Stimulated activated naive B cell treated with anti-CD40 and anti-IgM and Interleukin-4, amounts not matched to agents 10 μg/mL and 1 μg/mL and 100 μg/mL, for 72 hours (primary cell): ENCODE measurements around the gene KIF19.
A peak's percentile ranks its signal among the peaks of the same experiment; 100 is the strongest.

ENCODE experiments used
- ATAC-seq, 2 donors: fragments of 150-1000 bp; cut with Tn5 transposase; replicated peaks; 2 replicates each; pipeline ENCODE4 v1.10.0; 2021; ENCODE audit warnings: moderate library complexity in 1 of 2
- DNase-seq: peaks from one replicate; pipeline ENCODE4 v3.0.0; 2021
- H3K27ac Mint-ChIP-seq: one replicate; pipeline ENCODE4 v1.8.0; 2022; ENCODE audit warnings: mild to moderate bottlenecking, mixed read lengths
- H3K27me3 Mint-ChIP-seq, 2 donors: one replicate each; pipeline ENCODE4 v1.8.0; 2022; ENCODE audit warnings: mixed read lengths in 2 of 2
- H3K36me3 Mint-ChIP-seq, 2 donors: one replicate each; pipeline ENCODE4 v1.8.0; 2022; ENCODE audit warnings: mixed read lengths in 2 of 2, mild to moderate bottlenecking in 1 of 2
- H3K4me1 Mint-ChIP-seq, 2 donors: one replicate each; pipeline ENCODE4 v1.8.0; 2022; ENCODE audit warnings: mixed read lengths in 2 of 2, mild to moderate bottlenecking in 1 of 2
- H3K4me3 Mint-ChIP-seq, 2 donors: one replicate each; pipeline ENCODE4 v1.8.0; 2022; ENCODE audit warnings: mild to moderate bottlenecking in 2 of 2, mixed read lengths in 2 of 2, moderate library complexity in 1 of 2
- H3K9me3 Mint-ChIP-seq, 2 donors: one replicate each; pipeline ENCODE4 v1.8.0; 2022; ENCODE audit warnings: mixed read lengths in 2 of 2, mild to moderate bottlenecking in 1 of 2

The KIF19 gene

GRCh38 chr17:74389084-74389753 lies 63.2 kb downstream of the KIF19 start:
- Mint-ChIP-seq H3K27me3 (peaks cover 23 to 54% of the 10 kb centered on the region in 2 donors), H3K9me3 (peaks cover 0 to 1% of the 10 kb centered on the region in 2 donors), H3K4me3 (no peak overlapping the region), H3K4me1 (peaks cover 3 to 10% of the 10 kb centered on the region in 2 donors), H3K36me3 (peaks cover 0 to 1% of the 10 kb centered on the region in 2 donors), H3K27ac (no peak overlapping the region)
- no peak for DNase-seq
- no peak for ATAC-seq

DNA sequence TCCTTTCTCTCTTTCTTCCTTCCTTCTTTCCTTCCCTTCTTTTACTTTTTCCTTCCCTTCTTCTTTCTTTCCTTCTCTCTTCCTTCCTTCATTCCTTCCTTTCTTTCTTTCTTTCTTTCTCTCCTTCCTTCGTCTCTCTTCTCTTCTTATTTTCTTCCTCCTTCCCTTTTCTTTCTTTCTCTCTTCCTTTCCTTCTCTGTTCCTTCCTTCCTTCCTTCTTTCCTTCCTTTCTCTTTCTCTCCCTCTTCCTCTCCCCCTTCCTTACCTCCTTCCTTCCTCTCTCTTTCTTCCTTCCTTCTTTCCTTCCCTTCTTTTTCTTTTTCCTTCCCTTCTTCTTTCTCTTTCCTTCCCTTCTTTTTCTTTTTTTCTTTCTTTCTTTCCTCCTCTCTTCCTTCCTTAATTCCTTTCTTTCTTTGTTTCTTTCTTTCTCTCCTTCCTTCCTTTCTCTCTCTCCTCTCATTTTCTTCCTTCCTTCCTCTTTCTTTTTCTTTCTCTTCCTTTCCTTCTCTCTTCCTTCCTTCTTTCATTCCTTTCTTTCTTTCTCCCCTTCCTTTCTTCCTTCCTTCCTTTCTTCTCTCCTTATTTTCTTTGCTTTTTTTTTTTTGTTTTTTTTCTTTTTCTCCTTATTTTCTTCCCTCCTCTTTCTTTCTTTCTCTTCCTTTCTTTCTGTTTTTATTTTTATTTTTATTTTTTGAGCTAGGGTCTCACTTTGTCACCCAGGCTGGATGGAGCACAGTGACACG lies 64.1 kb downstream of the KIF19 start:
- H3K9me3 Mint-ChIP-seq: peaks cover 0 to 1% of the 10 kb centered on the region in 2 donors
- no peak for ATAC-seq
- H3K27me3 Mint-ChIP-seq: peaks cover 15 to 45% of the 10 kb centered on the region in 2 donors
- peaks cover 3 to 10% of the 10 kb centered on the region in 2 donors for H3K4me1 Mint-ChIP-seq
- H3K4me3 Mint-ChIP-seq: no peak overlapping the region
- H3K27ac Mint-ChIP-seq: no peak overlapping the region
- DNase-seq: no peak
- H3K36me3 Mint-ChIP-seq: peaks cover 0 to 1% of the 10 kb centered on the region in 2 donors

DNA sequence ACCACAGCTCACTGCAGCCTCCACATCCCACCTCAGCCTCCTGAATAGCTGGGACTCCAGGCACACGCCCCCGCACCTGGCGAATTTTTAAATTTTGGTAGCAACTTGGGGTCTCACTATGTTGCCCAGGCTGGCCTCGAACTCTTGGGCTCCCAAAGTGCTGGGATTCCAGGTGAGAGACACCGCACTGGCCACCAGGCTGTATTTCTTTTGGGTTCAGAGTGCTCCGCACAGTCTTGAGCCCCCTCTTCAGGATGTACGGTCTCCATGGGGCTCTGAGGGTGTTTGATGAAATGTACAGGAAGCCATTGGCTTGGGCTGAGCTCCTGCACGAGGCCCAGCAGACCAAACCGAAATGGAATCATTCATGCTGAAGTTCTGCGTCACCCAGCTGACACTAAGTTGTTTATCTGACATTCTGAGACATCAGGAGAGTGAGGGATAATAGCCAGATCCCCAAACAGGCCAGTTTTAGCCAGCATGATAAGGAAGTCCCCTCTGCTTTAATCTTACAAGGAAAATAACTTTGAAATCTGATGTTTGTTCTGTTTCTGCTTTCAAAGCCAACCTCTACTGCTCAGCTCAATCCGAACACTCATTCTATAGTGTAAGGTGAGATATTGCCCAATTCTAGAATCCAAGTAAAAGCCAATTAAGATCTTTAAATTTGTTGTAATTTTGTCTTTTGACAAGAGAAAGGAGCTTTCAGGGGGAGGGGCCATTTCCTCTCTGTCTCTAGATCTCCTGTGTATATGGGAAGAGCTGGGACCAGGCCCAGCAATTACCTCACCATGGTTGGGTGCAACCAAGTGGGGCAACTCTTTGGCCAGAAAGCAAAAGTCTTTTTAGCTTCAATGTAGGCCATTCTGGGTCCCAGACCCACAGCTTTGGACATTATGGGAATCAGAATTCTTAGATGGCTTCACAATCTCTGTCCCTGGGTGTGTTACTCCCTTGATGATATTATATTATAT lies 64.9 kb downstream of the KIF19 start:
- Mint-ChIP-seq H3K9me3 (no peaks in the 10 kb centered on the region), H3K4me1 (peaks cover 3 to 10% of the 10 kb centered on the region in 2 donors), H3K27ac (no peak overlapping the region), H3K4me3 (no peak overlapping the region), H3K36me3 (no peaks in the 10 kb centered on the region), H3K27me3 (peaks cover 15 to 39% of the 10 kb centered on the region in 2 donors)
- DNase-seq (no peak), ATAC-seq (no peak)

DNA sequence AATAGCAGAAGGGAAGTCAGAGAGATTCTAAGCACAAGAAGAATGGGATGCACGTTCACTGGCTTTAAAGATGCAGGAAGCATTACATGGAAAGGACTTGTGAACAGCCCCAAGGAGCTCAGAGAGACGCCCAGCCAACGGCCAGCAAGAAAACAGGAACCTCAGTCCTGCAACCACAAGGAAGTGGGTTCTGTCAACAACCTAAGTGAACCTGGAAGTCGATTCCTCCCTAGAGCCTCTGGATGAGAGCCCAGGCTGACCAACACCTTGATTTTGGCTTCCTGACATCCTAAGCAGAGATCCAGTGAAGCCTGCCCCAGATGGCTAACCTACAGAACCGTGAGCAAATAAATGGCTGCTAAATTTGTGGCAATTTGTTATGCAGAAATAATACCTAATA lies 65.7 kb downstream of the KIF19 start:
- Mint-ChIP-seq H3K4me3 (no peak overlapping the region), H3K36me3 (no peaks in the 10 kb centered on the region), H3K27me3 (peaks cover 15 to 33% of the 10 kb centered on the region in 2 donors), H3K9me3 (no peaks in the 10 kb centered on the region), H3K4me1 (peaks cover 3 to 10% of the 10 kb centered on the region in 2 donors), H3K27ac (no peak overlapping the region)
- ATAC-seq: no peak
- no peak for DNase-seq

GRCh38 chr17:74392848-74393247 lies 66.8 kb downstream of the KIF19 start:
- no peak for ATAC-seq
- peaks cover 19 to 28% of the 10 kb centered on the region in 2 donors for H3K27me3 Mint-ChIP-seq
- no peak overlapping the region for H3K4me3 Mint-ChIP-seq
- no peak for DNase-seq
- no peak overlapping the region for H3K27ac Mint-ChIP-seq
- no peaks in the 10 kb centered on the region for H3K36me3 Mint-ChIP-seq
- no peaks in the 10 kb centered on the region for H3K9me3 Mint-ChIP-seq
- H3K4me1 Mint-ChIP-seq: peaks cover 3 to 10% of the 10 kb centered on the region in 2 donors

GRCh38 chr17:74393346-74393942 lies 67.4 kb downstream of the KIF19 start:
- H3K27me3 Mint-ChIP-seq: peaks cover 19 to 28% of the 10 kb centered on the region in 2 donors
- H3K4me3 Mint-ChIP-seq: no peak overlapping the region
- DNase-seq (no peak), ATAC-seq (no peak)
- no peaks in the 10 kb centered on the region for H3K36me3 Mint-ChIP-seq
- peaks cover 3 to 10% of the 10 kb centered on the region in 2 donors for H3K4me1 Mint-ChIP-seq
- no peaks in the 10 kb centered on the region for H3K9me3 Mint-ChIP-seq
- H3K27ac Mint-ChIP-seq: no peak overlapping the region

DNA sequence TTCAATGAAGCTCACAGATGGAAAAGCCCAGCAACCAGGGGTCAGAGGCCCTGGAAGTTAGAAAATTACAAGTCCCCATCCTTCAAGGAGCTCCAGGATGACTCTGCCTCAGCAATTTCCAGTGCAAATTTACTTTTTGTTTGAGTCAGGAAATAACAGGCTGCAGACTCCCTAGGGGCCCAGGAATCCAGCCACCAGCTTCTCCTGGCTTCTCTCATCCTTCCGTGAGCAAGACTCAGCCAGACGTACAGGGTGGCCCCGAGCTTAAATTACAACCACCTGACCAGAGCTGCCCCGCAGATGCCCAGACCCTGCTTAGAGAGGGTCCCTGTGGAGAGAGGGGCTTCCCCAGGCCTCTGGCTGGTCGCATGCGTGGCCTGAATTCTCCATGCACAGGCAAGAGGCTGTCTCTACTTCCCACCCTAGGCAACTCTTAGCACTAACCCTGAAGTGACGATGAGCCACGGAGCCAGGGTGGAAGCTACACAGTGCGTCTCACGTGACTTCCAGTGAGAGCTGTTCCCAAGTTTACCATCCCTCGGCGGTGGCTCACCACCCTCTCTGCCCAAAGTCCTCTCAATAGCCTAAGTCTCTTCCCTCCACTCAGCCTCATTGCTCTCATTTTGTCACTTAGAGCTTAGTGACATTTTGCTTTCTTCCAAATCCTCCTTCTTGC lies 68.4 kb downstream of the KIF19 start:
- H3K4me3 Mint-ChIP-seq: no peak overlapping the region
- H3K27ac Mint-ChIP-seq: no peak overlapping the region
- no peak for ATAC-seq
- no peaks in the 10 kb centered on the region for H3K36me3 Mint-ChIP-seq
- peaks cover 19 to 22% of the 10 kb centered on the region in 2 donors for H3K27me3 Mint-ChIP-seq
- no peak for DNase-seq
- peaks cover 0 to under 1% of the 10 kb centered on the region in 2 donors for H3K9me3 Mint-ChIP-seq
- H3K4me1 Mint-ChIP-seq: peaks cover 1 to 10% of the 10 kb centered on the region in 2 donors

GRCh38 chr17:74394977-74395376 lies 69.0 kb downstream of the KIF19 start:
- DNase-seq (no peak), ATAC-seq (no peak)
- Mint-ChIP-seq H3K27me3 (peaks cover 16 to 18% of the 10 kb centered on the region in 2 donors), H3K27ac (no peak overlapping the region), H3K9me3 (peaks cover 3 to 6% of the 10 kb centered on the region in 2 donors), H3K4me3 (no peak overlapping the region), H3K36me3 (peaks cover 0 to 2% of the 10 kb centered on the region in 2 donors), H3K4me1 (peaks cover 1 to 10% of the 10 kb centered on the region in 2 donors)

GRCh38 chr17:74396567-74396966 lies 70.5 kb downstream of the KIF19 start:
- Mint-ChIP-seq H3K4me1 (peaks cover 1 to 10% of the 10 kb centered on the region in 2 donors), H3K27me3 (peaks cover 6 to 17% of the 10 kb centered on the region in 2 donors), H3K4me3 (no peak overlapping the region), H3K27ac (no peak overlapping the region), H3K9me3 (peaks cover 3 to 10% of the 10 kb centered on the region in 2 donors), H3K36me3 (peaks cover 0 to 2% of the 10 kb centered on the region in 2 donors)
- no peak for ATAC-seq
- no peak for DNase-seq

GRCh38 chr17:74402048-74402447 lies 76.0 kb downstream of the KIF19 start:
- DNase-seq (no peak), ATAC-seq (no peak)
- peaks cover 0 to 3% of the 10 kb centered on the region in 2 donors for H3K4me1 Mint-ChIP-seq
- peaks cover 0 to 2% of the 10 kb centered on the region in 2 donors for H3K36me3 Mint-ChIP-seq
- peaks cover 3 to 10% of the 10 kb centered on the region in 2 donors for H3K9me3 Mint-ChIP-seq
- H3K27me3 Mint-ChIP-seq: peaks cover 22 to 25% of the 10 kb centered on the region in 2 donors
- H3K4me3 Mint-ChIP-seq: no peak overlapping the region
- peak overlapping the region; percentile 11 for H3K27ac Mint-ChIP-seq

DNA sequence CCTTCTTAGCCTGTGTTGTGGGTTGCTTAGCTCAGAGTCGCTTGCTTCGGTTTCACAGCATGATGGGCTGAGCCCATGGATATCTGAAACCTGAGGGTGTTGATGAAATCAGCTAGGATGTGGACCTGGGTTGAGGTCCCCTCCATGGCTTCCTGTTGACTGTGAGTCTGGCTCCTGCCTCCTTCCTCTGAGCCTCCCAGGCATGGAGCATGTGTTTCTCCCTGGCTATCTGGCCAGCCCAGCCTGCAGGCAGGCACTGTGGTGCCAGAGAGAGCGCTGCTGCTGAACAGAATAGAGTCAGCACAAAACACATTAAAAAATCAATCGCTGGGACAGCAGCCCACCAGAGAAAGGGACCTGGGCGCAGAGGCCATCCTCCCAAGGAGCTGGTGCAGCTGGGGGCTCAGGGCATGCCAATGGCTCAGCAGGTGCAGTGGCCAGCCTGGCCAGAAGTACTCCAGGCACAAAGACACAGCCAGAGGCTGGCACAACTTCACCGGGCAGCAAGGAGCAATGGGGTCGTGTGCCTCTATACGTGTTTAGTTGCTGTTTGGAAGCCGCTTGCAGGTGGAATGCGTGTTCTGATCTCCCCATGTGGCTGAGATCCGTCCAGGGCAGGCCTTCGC lies 77.6 kb downstream of the KIF19 start:
- no peak for DNase-seq

GRCh38 chr17:74404218-74404617 lies 78.2 kb downstream of the KIF19 start:
- H3K36me3 Mint-ChIP-seq: peaks cover 0 to 2% of the 10 kb centered on the region in 2 donors
- H3K9me3 Mint-ChIP-seq: peaks cover 3 to 10% of the 10 kb centered on the region in 2 donors
- no peak for ATAC-seq

More for the DNA sequence above, 77.6 kb downstream of the KIF19 start:
- no peak for ATAC-seq
- H3K36me3 Mint-ChIP-seq: peaks cover 0 to 2% of the 10 kb centered on the region in 2 donors
- H3K9me3 Mint-ChIP-seq: peaks cover 3 to 10% of the 10 kb centered on the region in 2 donors
- peaks cover 0 to 4% of the 10 kb centered on the region in 2 donors for H3K4me1 Mint-ChIP-seq
- H3K4me3 Mint-ChIP-seq: no peak overlapping the region
- H3K27ac Mint-ChIP-seq: peak overlapping the region; percentile 67
- peaks cover 19 to 28% of the 10 kb centered on the region in 2 donors for H3K27me3 Mint-ChIP-seq

GRCh38 chr17:74404789-74405188 lies 78.8 kb downstream of the KIF19 start:
- H3K4me3 Mint-ChIP-seq: no peak overlapping the region
- no peak overlapping the region for H3K27ac Mint-ChIP-seq
- H3K9me3 Mint-ChIP-seq: peaks cover under 1 to 6% of the 10 kb centered on the region in 2 donors
- no peak for DNase-seq
- no peak for ATAC-seq
- peaks cover 0 to 4% of the 10 kb centered on the region in 2 donors for H3K4me1 Mint-ChIP-seq
- peaks cover 13 to 28% of the 10 kb centered on the region in 2 donors for H3K27me3 Mint-ChIP-seq
- peaks cover 0 to under 1% of the 10 kb centered on the region in 2 donors for H3K36me3 Mint-ChIP-seq

More at GRCh38 chr17:74404218-74404617, 78.2 kb downstream of the KIF19 start:
- no peak overlapping the region for H3K27ac Mint-ChIP-seq
- H3K27me3 Mint-ChIP-seq: peaks cover 19 to 28% of the 10 kb centered on the region in 2 donors
- H3K4me3 Mint-ChIP-seq: no peak overlapping the region
- DNase-seq: no peak
- peaks cover 0 to 4% of the 10 kb centered on the region in 2 donors for H3K4me1 Mint-ChIP-seq
